ENCODE data around the gene PTPRD. TPM values are rescaled to one million over a fixed set of nuclear protein-coding genes. Genes with fewer than 3 reads are reported as not detected.
"Not testable (repeated sequence)": the region's sequence is repeated elsewhere in the genome, so short reads cannot be mapped to it uniquely, and the experiment has no call there.

PTPRD gene
- polyA plus RNA-seq, 1 experiment, result 0.39 TPM

DNA sequence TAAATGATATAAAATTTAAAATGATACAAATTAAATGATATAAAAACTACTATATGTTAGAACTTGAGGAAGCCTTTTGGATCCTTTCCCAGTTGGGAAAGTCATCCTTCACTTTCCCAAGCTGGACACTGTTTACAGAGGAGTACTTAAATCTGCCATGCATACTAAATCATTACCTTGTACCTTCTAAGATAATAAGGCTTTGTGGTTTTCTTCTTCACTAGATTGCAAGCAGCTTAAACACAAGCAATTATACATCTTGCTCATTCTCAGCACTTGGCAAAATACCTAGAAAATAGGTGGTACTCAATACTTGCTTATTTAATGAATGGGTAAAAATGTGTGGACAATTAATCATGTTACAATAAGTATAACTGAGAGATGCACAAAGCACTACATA is 666.8 kb downstream of the PTPRD start:
- CTCF ChIA-PET, result no interaction called here
- DNase-seq (ENCODE audit: low read depth), result no peak
- no peaks in the 10 kb centered on the region for H3K36me3 ChIP-seq (ENCODE audit: control insufficient read depth, insufficient read depth, low read length)
- TF ChIP-seq, protein P1, sequence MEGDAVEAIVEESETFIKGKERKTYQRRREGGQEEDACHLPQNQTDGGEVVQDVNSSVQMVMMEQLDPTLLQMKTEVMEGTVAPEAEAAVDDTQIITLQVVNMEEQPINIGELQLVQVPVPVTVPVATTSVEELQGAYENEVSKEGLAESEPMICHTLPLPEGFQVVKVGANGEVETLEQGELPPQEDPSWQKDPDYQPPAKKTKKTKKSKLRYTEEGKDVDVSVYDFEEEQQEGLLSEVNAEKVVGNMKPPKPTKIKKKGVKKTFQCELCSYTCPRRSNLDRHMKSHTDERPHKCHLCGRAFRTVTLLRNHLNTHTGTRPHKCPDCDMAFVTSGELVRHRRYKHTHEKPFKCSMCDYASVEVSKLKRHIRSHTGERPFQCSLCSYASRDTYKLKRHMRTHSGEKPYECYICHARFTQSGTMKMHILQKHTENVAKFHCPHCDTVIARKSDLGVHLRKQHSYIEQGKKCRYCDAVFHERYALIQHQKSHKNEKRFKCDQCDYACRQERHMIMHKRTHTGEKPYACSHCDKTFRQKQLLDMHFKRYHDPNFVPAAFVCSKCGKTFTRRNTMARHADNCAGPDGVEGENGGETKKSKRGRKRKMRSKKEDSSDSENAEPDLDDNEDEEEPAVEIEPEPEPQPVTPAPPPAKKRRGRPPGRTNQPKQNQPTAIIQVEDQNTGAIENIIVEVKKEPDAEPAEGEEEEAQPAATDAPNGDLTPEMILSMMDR (IDR thresholded peaks at IDR 0.05; ENCODE audit: insufficient read depth, low read depth, low read length), result no peak
- POLR2A ChIA-PET, result no interaction called here
- no peak overlapping the region for H3K4me3 ChIP-seq (ENCODE audit: low read depth, low read length)
- H3K27me3 ChIP-seq (ENCODE audit: control insufficient read depth, insufficient read depth, low read length), result no peaks in the 10 kb centered on the region

DNA sequence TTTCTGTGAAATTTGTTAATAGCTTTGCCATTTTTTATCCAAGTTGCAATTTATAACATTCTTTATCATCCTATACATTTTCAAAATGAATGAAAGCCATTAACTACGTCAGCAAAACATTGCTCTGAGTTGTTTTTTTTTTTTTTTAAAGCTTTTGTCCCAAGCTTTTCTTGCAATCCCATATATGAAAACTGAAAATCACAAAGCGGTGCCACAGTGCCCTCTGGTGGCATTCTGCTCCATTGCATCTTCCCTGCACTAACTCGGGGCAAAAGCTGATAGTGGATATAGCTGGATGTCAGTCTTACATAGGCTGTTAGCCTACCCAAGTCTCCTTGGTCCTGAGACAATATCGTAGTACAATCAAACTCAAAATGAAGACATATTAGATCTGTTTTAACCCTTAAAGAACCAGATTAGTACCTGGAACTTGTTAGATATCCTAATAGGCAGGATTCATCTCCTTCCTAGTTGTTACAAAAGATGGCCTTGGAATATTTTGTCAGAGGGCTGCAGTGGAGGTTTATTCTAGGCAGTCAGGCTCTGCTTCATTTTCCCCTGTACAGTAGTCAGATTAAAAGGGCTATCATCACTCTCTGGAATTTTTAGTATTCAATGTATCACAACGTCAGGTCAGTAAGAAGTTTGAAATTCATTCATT is 669.9 kb downstream of the PTPRD start:
- POLR2A ChIA-PET, result no interaction called here
- TF ChIP-seq, protein P1 (IDR thresholded peaks at IDR 0.05; ENCODE audit: insufficient read depth, low read depth, low read length), result peak; percentile 89
- no peak overlapping the region for H3K4me3 ChIP-seq (ENCODE audit: low read depth, low read length)
- CTCF ChIA-PET, result interaction anchor here (0.5 to 2.2 kb wide), 9 partner anchors 8 to 1072 kb away, joined by 3 to 10 read pairs (median 3); no protein-coding TSS in a partner anchor
- no peaks in the 10 kb centered on the region for H3K36me3 ChIP-seq (ENCODE audit: control insufficient read depth, insufficient read depth, low read length)
- DNase-seq (ENCODE audit: low read depth), result peak; percentile 4
- no peaks in the 10 kb centered on the region for H3K27me3 ChIP-seq (ENCODE audit: control insufficient read depth, insufficient read depth, low read length)

DNA sequence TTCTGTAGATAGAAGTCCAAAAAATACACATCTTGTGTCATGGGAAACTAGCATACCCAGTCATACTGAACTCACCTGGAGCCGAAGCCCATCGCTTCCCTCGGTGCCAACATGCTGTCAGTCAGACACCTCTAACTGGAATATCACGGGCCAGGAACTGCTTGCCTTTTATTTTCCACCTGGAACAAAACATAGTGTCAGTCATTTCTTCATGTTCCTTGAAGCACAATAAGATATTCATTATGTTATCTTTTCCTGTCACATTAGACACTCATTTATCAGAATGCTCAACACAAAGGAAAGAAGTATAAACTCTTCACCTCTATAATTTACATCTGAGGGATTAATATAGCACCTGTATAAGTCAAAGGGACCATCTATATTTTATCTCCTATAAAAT is 674.4 kb downstream of the PTPRD start:
- CTCF ChIA-PET, result no interaction called here
- DNase-seq (ENCODE audit: low read depth), result no peak
- TF ChIP-seq, protein P1 (IDR thresholded peaks at IDR 0.05; ENCODE audit: insufficient read depth, low read depth, low read length), result no peak
- Histone ChIP-seq H3K36me3 (ENCODE audit: control insufficient read depth, insufficient read depth, low read length) (no peaks in the 10 kb centered on the region), H3K4me3 (ENCODE audit: low read depth, low read length) (no peak overlapping the region), H3K27me3 (ENCODE audit: control insufficient read depth, insufficient read depth, low read length) (no peaks in the 10 kb centered on the region)
- POLR2A ChIA-PET, result no interaction called here

DNA sequence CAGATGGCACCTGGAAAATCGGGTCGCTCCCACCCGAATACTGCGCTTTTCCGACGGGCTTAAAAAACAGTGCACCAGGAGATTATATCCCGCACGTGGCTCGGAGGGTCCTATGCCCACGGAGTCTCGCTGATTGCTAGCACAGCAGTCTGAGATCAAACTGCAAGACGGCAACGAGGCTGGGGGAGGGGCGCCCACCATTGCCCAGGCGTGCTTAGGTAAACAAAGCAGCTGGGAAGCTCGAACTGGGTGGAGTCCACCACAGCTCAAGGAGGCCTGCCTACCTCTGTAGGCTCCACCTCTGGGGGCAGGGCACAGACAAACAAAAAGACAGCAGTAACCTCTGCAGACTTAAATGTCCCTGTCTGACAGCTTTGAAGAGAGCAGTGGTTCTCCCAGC is 681.3 kb downstream of the PTPRD start:
- H3K27me3 ChIP-seq (ENCODE audit: control insufficient read depth, insufficient read depth, low read length); CTCF ChIA-PET; DNase-seq (ENCODE audit: low read depth); H3K4me3 ChIP-seq (ENCODE audit: low read depth, low read length); POLR2A ChIA-PET; H3K36me3 ChIP-seq (ENCODE audit: control insufficient read depth, insufficient read depth, low read length): not testable (repeated sequence)

DNA sequence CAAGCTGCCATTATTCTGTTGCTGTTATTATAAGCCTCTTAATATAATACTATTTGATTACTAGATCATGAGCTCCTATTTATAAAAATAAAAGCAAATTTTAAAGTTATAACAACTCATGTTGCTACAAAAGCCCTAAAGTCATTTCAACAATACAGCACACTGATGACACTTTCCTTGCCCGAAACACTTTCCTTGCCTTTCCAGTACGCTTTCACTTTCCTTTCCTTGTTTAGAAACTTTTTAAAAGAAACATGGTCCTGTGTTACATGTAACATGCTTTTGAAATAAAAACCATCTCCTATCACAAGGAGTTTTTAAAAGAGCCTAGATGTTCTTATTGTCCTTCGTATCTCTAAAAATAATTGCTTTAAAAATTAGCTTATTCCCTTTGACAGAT is 688.4 kb downstream of the PTPRD start:
- POLR2A ChIA-PET, result no interaction called here
- H3K36me3 ChIP-seq (ENCODE audit: control insufficient read depth, insufficient read depth, low read length), result no peaks in the 10 kb centered on the region
- no peaks in the 10 kb centered on the region for H3K27me3 ChIP-seq (ENCODE audit: control insufficient read depth, insufficient read depth, low read length)
- H3K4me3 ChIP-seq (ENCODE audit: low read depth, low read length), result no peak overlapping the region
- no peak for DNase-seq (ENCODE audit: low read depth)
- CTCF ChIA-PET, result interaction anchor here (0.8 to 0.9 kb wide), 2 partner anchors 18 to 19 kb away, joined by 3 read pairs; no protein-coding TSS in a partner anchor
- TF ChIP-seq, protein P1 (IDR thresholded peaks at IDR 0.05; ENCODE audit: insufficient read depth, low read depth, low read length), result no peak

DNA sequence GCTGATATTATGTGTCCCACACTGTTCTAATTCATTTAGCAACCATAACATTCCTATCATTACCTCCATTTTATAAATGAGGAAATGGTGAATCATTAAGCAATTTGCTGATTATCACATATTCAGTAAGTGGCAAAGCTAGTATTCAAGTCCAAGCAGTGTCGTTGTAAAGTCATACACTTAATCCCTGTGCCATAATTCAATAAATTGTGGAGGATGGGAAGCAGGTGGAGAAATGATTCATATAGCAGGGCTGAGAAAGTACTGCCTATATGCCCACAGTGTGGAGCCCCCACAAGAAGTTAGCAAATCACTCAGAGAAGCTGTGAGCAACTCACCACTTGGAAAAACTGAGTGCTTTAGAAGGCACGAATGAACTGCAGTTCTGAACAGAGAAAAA is 691.0 kb downstream of the PTPRD start:
- ChIA-PET CTCF (no interaction called here), POLR2A (no interaction called here)
- H3K27me3 ChIP-seq (ENCODE audit: control insufficient read depth, insufficient read depth, low read length), result no peaks in the 10 kb centered on the region

More for the DNA sequence above, 691.0 kb downstream of the PTPRD start:
- Histone ChIP-seq H3K4me3 (ENCODE audit: low read depth, low read length) (no peak overlapping the region), H3K36me3 (ENCODE audit: control insufficient read depth, insufficient read depth, low read length) (no peaks in the 10 kb centered on the region)
- DNase-seq (ENCODE audit: low read depth), result no peak
- TF ChIP-seq, protein P1 (IDR thresholded peaks at IDR 0.05; ENCODE audit: insufficient read depth, low read depth, low read length), result no peak
